GM13976 (cell line): ENCODE measurements around the gene DSP.

ENCODE experiments used
- DNase-seq: peaks from one replicate; pipeline ENCODE4 v3.0.0; 2012; ENCODE audit warnings: low spot score
- in situ Hi-C: fragments of 300-500 bp; cut with MboI; formaldehyde crosslinking; loops from one replicate; pipeline ENCODE4 v1.12.0; 2022; ENCODE audit warnings: low sequenced_read_pairs, mixed read lengths, inconsistent platforms; ENCODE audit not compliant: unreplicated experiment
- TF ChIP-seq, protein P1 (sequence below): IDR thresholded peaks from 2 replicates; pipeline ENCODE4 v1.5.1; 2012; ENCODE audit warnings: borderline replicate concordance, mild to moderate bottlenecking; ENCODE audit not compliant: insufficient read depth; ENCODE audit errors: extremely low read depth, missing control alignments, control extremely low read depth

DSP gene

GRCh38 chr6:7566617-7567173 lies 25.2 kb downstream of the DSP start:
- no peak for DNase-seq
- in situ Hi-C loops = no loop called here

GRCh38 chr6:7568021-7568420 lies 26.6 kb downstream of the DSP start:
- DNase-seq = no peak
- in situ Hi-C loops = no loop called here
- TF ChIP-seq, protein P1, sequence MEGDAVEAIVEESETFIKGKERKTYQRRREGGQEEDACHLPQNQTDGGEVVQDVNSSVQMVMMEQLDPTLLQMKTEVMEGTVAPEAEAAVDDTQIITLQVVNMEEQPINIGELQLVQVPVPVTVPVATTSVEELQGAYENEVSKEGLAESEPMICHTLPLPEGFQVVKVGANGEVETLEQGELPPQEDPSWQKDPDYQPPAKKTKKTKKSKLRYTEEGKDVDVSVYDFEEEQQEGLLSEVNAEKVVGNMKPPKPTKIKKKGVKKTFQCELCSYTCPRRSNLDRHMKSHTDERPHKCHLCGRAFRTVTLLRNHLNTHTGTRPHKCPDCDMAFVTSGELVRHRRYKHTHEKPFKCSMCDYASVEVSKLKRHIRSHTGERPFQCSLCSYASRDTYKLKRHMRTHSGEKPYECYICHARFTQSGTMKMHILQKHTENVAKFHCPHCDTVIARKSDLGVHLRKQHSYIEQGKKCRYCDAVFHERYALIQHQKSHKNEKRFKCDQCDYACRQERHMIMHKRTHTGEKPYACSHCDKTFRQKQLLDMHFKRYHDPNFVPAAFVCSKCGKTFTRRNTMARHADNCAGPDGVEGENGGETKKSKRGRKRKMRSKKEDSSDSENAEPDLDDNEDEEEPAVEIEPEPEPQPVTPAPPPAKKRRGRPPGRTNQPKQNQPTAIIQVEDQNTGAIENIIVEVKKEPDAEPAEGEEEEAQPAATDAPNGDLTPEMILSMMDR = no peak

More at GRCh38 chr6:7566617-7567173, 25.2 kb downstream of the DSP start:
- TF ChIP-seq, protein P1 = no peak

GRCh38 chr6:7569082-7569481 lies 27.6 kb downstream of the DSP start:
- in situ Hi-C loops = no loop called here
- TF ChIP-seq, protein P1 = no peak
- DNase-seq = no peak

DNA sequence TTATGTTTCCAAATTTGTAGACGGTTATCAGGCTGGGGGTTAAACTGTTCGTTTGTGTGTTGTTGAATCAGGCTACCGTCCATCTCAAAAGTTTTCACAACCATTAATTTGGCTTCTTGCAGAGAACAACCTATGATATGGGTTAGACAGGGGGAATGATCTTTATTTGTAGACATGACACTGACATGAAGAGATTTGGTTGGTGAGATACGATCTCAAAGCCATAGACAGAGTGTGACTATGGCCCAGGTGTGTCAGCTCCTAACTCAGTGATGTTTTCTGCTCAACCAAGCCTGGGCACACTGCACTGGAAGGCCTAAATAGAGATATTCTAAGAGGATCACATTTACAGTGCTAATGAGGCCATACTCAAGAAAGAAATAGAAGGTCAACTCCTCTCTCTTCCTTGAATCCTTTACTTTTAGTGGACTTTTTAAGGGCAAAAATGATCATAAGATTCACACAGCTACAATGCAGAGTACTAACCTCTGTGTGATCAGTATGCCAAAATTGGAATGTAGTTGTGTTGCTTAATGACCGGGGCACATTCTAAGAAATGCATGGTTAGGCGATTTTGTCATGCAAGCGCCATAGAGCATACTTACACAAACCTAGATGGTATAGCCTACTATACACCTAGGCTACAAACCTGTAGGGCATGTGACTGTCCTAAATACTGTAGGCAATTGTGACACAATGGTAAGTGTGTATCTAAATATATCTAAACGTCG lies 30.9 kb downstream of the DSP start:
- no peak for DNase-seq
- in situ Hi-C loops = no loop called here
- TF ChIP-seq, protein P1 = no peak

- in situ Hi-C loops = no loop called here
- no peak for DNase-seq
- TF ChIP-seq, protein P1 = no peak
Observed at GRCh38 chr6:7574500-7574899, 33.0 kb downstream of the DSP start.

GRCh38 chr6:7578516-7578915 lies 37.0 kb downstream of the DSP start:
- in situ Hi-C loops = no loop called here
- no peak for DNase-seq
- TF ChIP-seq, protein P1 = no peak
